Measurements from ENCODE around the gene IGLL5. TPM values are rescaled to one million over a fixed set of nuclear protein-coding genes. Genes with fewer than 3 reads are reported as not detected.
"Not testable (repeated sequence)": the region's sequence is repeated elsewhere in the genome, so short reads cannot be mapped to it uniquely, and the experiment has no call there.

Gene IGLL5
- total RNA-seq, 1 experiment from 2014 or later, result not detected

GRCh38 chr22:22895776-22896445 is 8.3 kb downstream of the IGLL5 start:
- no peak for DNase-seq (ENCODE audit: low read depth)
- in situ Hi-C loops (cut with HindIII; ENCODE audit: low pct_unique_long_range_greater_than_20kb, low sequenced_read_pairs), result no loop called here

GRCh38 chr22:22896601-22897000 is 9.0 kb downstream of the IGLL5 start:
- in situ Hi-C loops (cut with HindIII; ENCODE audit: low pct_unique_long_range_greater_than_20kb, low sequenced_read_pairs), result no loop called here
- no peak for DNase-seq (ENCODE audit: low read depth)

- in situ Hi-C loops (cut with HindIII; ENCODE audit: low pct_unique_long_range_greater_than_20kb, low sequenced_read_pairs), result no loop called here
- no peak for DNase-seq (ENCODE audit: low read depth)
Measured at GRCh38 chr22:22897091-22897490, 9.5 kb downstream of the IGLL5 start.

- in situ Hi-C loops (cut with HindIII; ENCODE audit: low pct_unique_long_range_greater_than_20kb, low sequenced_read_pairs), result no loop called here
- DNase-seq (ENCODE audit: low read depth), result no peak
Measured at GRCh38 chr22:22897947-22898346, 10.3 kb downstream of the IGLL5 start.

GRCh38 chr22:22898411-22898950 is 10.9 kb downstream of the IGLL5 start:
- DNase-seq (ENCODE audit: low read depth); in situ Hi-C loops (cut with HindIII; ENCODE audit: low pct_unique_long_range_greater_than_20kb, low sequenced_read_pairs): not testable (repeated sequence)

- DNase-seq (ENCODE audit: low read depth); in situ Hi-C loops (cut with HindIII; ENCODE audit: low pct_unique_long_range_greater_than_20kb, low sequenced_read_pairs): not testable (repeated sequence)
Measured at GRCh38 chr22:22899342-22900080, 11.9 kb downstream of the IGLL5 start.

- in situ Hi-C loops (cut with HindIII; ENCODE audit: low pct_unique_long_range_greater_than_20kb, low sequenced_read_pairs); DNase-seq (ENCODE audit: low read depth): not testable (repeated sequence)
Measured at GRCh38 chr22:22900527-22901205, 13.1 kb downstream of the IGLL5 start.

- no peak for DNase-seq (ENCODE audit: low read depth)
- in situ Hi-C loops (cut with HindIII; ENCODE audit: low pct_unique_long_range_greater_than_20kb, low sequenced_read_pairs), result no loop called here
Measured at GRCh38 chr22:22901578-22902218, 14.1 kb downstream of the IGLL5 start.

GRCh38 chr22:22902247-22903001 is 14.8 kb downstream of the IGLL5 start:
- DNase-seq (ENCODE audit: low read depth), result no peak
- in situ Hi-C loops (cut with HindIII; ENCODE audit: low pct_unique_long_range_greater_than_20kb, low sequenced_read_pairs), result no loop called here

GRCh38 chr22:22903355-22903777 is 15.8 kb downstream of the IGLL5 start:
- no peak for DNase-seq (ENCODE audit: low read depth)
- in situ Hi-C loops (cut with HindIII; ENCODE audit: low pct_unique_long_range_greater_than_20kb, low sequenced_read_pairs), result no loop called here

- DNase-seq (ENCODE audit: low read depth); in situ Hi-C loops (cut with HindIII; ENCODE audit: low pct_unique_long_range_greater_than_20kb, low sequenced_read_pairs): not testable (repeated sequence)
Measured at GRCh38 chr22:22903781-22904192, 16.2 kb downstream of the IGLL5 start.

GRCh38 chr22:22904736-22905135 is 17.1 kb downstream of the IGLL5 start:
- DNase-seq (ENCODE audit: low read depth); in situ Hi-C loops (cut with HindIII; ENCODE audit: low pct_unique_long_range_greater_than_20kb, low sequenced_read_pairs): not testable (repeated sequence)

- in situ Hi-C loops (cut with HindIII; ENCODE audit: low pct_unique_long_range_greater_than_20kb, low sequenced_read_pairs); DNase-seq (ENCODE audit: low read depth): not testable (repeated sequence)
Measured at GRCh38 chr22:22906391-22906790, 18.8 kb downstream of the IGLL5 start.

GRCh38 chr22:22906907-22907550 is 19.4 kb downstream of the IGLL5 start:
- in situ Hi-C loops (cut with HindIII; ENCODE audit: low pct_unique_long_range_greater_than_20kb, low sequenced_read_pairs), result no loop called here
- DNase-seq (ENCODE audit: low read depth), result no peak

GRCh38 chr22:22907551-22908494 is 20.2 kb downstream of the IGLL5 start:
- in situ Hi-C loops (cut with HindIII; ENCODE audit: low pct_unique_long_range_greater_than_20kb, low sequenced_read_pairs), result no loop called here

GRCh38 chr22:22908495-22908861 is 20.9 kb downstream of the IGLL5 start:
- no peak for DNase-seq (ENCODE audit: low read depth)
- in situ Hi-C loops (cut with HindIII; ENCODE audit: low pct_unique_long_range_greater_than_20kb, low sequenced_read_pairs), result no loop called here

More at GRCh38 chr22:22907551-22908494, 20.2 kb downstream of the IGLL5 start:
- no peak for DNase-seq (ENCODE audit: low read depth)
